Kidney epithelial cell (primary cell): ENCODE measurements around the gene PSMD3. TPM values are rescaled to one million over a fixed set of nuclear protein-coding genes. Genes with fewer than 3 reads are reported as not detected.

Experiments
- DNase-seq: peaks from one replicate; pipeline ENCODE4 v3.0.0-alpha.2; 2010; ENCODE audit warnings: low read depth
- H3K27me3 ChIP-seq: 2 replicates; pipeline ENCODE4 v1.6.0; 2011; ENCODE audit warnings: low read length; ENCODE audit not compliant: control insufficient read depth, insufficient read depth
- H3K36me3 ChIP-seq: 2 replicates; pipeline ENCODE4 v1.5.1; 2011; ENCODE audit warnings: low read length; ENCODE audit not compliant: control insufficient read depth, insufficient read depth
- H3K4me3 ChIP-seq: 2 replicates; pipeline ENCODE4 v1.5.1; 2011; ENCODE audit warnings: low read depth, mild to moderate bottlenecking, control low read depth, low read length
- CTCF ChIP-seq: IDR thresholded peaks from 2 replicates; pipeline ENCODE4 v1.5.1; 2011; ENCODE audit warnings: mild to moderate bottlenecking, moderate library complexity, low read length, control low read depth, inconsistent platforms; ENCODE audit not compliant: insufficient read depth, poor library complexity, severe bottlenecking
- total RNA-seq: library from RNA; depleted of rRNA; stranded (reverse); fragments of >200 nt; gene quantifications from 2 replicates; pipeline ENCODE4 v1.2.3, GENCODE V29; 2015

Gene PSMD3
- total RNA-seq, 1 donor from 2014 or later: 104 TPM

GRCh38 chr17:40027614-40028012, 47.0 kb downstream of the PSMD3 start:
- no peaks in the 10 kb centered on the region for H3K27me3 ChIP-seq
- no peaks in the 10 kb centered on the region for H3K36me3 ChIP-seq
- no peak for DNase-seq
- no peak overlapping the region for H3K4me3 ChIP-seq
- no peak for TF ChIP-seq CTCF

GRCh38 chr17:40028595-40028994, 48.0 kb downstream of the PSMD3 start:
- H3K36me3 ChIP-seq: no peaks in the 10 kb centered on the region
- no peak overlapping the region for H3K4me3 ChIP-seq
- no peaks in the 10 kb centered on the region for H3K27me3 ChIP-seq
- DNase-seq: no peak
- TF ChIP-seq CTCF: no peak

GRCh38 chr17:40031706-40032105, 51.1 kb downstream of the PSMD3 start:
- Histone ChIP-seq H3K27me3 (no peaks in the 10 kb centered on the region), H3K36me3 (no peaks in the 10 kb centered on the region), H3K4me3 (no peak overlapping the region)
- DNase-seq: no peak
- no peak for TF ChIP-seq CTCF

- Histone ChIP-seq H3K27me3 (no peaks in the 10 kb centered on the region), H3K4me3 (no peak overlapping the region), H3K36me3 (no peaks in the 10 kb centered on the region)
- no peak for TF ChIP-seq CTCF
- DNase-seq: no peak
Measured at GRCh38 chr17:40032322-40033320, 52.0 kb downstream of the PSMD3 start.

GRCh38 chr17:40033339-40033738, 52.7 kb downstream of the PSMD3 start:
- Histone ChIP-seq H3K4me3 (no peak overlapping the region), H3K27me3 (no peaks in the 10 kb centered on the region), H3K36me3 (no peaks in the 10 kb centered on the region)
- DNase-seq: no peak
- no peak for TF ChIP-seq CTCF
